ENCODE measurements around the gene RAB36. TPM values are rescaled to one million over a fixed set of nuclear protein-coding genes. Genes with fewer than 3 reads are reported as not detected.

The RAB36 gene
- polyA plus RNA-seq, 12 donors, result 0.85 to 3.7 (median 1.4) TPM; not detected in 2

DNA sequence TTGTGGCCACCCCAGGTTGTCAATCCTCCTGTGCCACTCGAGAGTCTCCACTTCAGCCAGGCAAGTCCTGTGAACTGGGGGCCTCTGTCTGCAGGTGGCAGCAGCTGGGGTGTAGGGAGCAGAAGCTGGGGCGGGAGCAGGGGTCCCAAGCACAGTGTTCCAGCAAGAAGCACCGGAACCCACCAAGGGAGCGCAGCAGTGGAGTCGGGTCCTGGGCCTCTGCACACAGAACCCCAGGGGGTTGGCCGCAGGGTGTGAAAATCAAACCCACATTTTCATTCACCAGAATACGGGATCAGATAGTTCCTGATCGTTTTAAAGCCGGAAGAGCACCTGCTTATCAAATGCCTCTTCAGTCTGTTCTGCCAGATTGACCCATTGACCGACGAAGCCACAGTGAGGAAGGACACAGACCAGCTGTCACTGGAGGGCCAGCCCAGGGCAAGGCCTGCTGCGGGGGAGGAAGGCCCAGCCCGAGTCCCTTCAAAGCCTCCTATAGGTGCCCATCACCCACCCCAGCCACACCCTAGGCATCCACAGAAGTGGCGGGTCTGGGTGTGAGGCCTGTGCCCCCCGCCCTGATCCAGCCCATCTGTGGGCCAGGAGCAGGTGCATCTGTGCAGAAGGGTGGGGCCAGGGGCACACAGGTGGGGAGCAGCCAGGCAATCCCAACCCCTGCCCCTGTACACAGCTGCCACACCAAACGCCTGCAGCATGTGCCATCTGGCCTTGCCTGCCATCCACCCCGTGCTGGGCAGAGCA lies 37.6 kb upstream of the RAB36 start:
- DNase-seq, result no peak

DNA sequence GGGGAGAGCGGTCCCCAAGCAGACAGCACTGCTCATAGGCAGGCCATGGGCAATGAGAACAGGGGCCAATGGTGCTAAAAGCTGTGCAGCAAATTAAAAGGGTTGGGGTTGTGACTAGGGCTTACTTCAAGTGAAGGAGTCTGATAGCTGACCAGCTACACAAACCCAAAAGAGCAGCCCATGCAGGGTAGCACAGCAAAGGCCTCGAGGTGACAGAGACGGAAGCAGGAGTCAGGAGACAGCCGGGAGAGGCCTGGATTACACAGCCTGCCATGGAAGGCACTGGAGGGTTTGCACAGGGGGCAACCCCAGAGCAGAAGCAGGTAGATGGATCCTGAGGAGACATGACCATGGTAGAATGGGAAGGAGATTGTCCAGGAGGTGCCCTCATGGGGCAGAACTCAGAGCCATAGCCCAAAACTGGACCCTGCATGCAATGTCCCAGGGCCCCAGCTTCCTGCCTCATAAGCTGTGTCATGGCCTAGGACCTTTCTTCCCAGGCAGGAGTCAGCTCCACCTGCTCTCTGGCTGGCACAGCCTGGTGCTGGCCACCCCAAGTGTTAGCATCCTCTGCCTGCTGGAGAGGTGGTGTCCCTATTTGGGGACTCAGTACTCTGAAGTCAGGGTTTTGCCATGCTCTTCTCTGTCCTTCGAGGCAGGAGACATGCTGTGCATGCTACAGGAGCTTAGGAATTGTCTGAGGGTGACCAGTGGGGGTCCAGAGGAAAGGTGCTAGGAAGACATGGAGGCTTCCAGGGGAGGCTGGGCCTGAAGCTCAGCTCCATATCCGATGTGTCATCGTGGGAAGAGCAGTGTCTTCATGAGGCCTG lies 36.8 kb upstream of the RAB36 start:
- no peak for DNase-seq

DNA sequence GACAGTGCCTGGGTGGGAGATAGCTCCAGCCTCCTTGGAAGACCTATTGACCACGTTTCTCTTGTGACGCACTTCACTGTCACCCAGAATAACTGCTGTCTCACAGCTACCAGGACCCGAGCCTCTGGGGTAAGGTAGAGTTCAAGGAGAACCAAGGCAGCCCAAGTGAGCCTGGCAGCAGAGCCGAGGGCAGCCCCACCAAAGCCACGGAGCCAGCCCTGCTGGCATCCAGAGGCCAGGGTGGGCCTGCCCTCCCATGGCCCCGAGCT lies 36.3 kb upstream of the RAB36 start:
- no peak for DNase-seq

- DNase-seq, result no peak
Observed at GRCh38 chr22:23109441-23109978, 35.8 kb upstream of the RAB36 start.

GRCh38 chr22:23110190-23110921 lies 34.9 kb upstream of the RAB36 start:
- peak; percentile 40 for DNase-seq

DNA sequence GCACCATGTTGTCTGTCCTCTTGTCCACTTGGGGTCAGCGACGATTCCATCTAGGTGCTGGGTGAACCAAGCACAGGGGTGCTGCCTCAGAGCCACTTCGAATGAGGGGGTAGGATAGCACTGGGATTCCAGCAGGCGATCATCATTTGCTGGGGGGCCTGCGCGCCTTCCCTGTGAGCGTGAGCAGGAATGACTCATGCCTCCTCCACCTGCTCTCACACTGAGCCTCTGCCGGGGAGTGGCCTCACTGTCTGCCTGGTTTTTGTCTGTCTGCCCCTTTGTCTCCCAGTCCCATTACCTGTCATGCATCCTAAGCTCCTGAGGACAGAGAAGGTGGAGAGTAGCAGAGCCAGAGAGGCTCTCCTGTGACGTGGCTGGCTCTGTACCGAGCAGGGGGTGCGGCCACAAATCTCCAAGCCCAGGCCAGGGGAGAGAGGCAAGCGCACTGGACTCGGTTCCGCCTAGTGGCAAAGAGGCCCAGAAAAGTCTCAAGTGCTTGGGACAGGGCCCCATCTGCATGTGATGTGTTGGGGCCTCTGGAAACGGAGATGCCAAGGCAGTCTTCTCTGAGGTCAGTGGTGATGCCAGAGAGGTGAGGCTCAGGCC lies 34.3 kb upstream of the RAB36 start:
- no peak for DNase-seq

DNA sequence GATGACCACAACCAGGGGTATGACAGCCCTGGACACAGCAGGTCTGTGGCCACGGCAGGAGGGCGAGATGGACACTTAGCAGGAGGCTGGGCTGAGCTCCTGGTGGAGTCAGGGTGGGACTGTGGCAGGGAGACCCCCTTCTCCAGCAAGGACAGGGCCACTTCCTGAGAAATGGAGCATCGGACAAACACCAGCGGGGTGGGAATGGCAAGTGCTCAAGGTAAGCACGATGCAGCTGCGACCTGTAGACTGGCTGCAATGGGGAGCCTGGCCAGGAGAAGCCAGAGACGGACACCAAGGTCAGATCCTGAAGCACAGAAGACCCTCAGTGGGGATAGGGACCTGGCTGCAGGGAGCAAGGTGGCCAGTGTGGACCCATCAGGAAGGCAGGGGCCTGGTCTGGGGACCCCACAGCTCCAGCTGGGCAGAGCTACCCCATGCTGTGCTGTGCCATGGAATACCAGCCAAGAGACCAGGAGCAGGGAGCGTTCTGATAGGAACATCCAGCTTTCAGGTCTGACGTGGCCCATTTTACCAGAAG lies 32.7 kb upstream of the RAB36 start:
- no peak for DNase-seq

GRCh38 chr22:23113067-23113846 lies 32.0 kb upstream of the RAB36 start:
- DNase-seq, result peak; percentile 29

DNA sequence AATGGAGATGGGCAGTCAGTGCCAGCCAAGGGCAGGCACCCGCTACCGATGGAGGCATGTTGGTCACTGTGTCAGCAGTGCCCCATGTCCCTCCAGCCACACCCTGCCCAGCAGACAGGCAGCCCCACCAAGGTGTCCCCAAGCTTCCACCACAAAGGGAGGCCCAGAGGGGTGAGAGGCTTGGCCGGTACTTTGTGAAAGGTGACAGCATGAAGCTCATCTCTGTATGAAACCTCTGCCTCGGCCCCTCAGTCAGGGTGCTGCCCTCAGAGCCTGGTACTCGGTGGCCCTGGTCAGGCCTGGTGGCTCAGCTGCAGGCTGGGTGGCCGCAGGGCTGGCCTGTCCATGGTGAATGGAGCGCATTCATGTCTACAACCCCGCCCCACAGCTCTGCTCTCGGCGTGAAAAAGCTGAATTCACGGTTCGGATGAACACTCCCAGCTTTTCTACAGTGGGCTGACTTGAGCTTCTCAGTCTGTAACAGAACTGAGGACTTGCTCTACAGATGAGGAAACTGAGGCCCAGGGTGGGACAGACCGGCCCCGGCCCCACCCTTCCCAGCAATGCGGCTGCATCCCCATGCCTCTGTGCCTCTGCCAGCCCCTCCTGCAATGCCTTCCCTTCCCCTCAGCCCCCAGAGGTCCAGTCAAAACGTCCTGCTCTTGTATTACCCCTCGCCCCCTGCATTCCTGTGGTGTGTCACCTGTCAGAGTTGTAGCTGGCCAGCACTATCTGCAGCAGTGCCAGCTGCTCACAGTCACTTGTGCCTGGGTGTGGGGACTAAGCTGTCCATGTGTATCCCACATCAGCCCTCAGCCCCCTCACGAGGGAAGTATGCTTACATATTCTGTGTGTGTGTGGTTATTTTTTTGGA lies 31.2 kb upstream of the RAB36 start:
- no peak for DNase-seq

GRCh38 chr22:23114721-23115020 lies 30.6 kb upstream of the RAB36 start:
- DNase-seq, result no peak

DNA sequence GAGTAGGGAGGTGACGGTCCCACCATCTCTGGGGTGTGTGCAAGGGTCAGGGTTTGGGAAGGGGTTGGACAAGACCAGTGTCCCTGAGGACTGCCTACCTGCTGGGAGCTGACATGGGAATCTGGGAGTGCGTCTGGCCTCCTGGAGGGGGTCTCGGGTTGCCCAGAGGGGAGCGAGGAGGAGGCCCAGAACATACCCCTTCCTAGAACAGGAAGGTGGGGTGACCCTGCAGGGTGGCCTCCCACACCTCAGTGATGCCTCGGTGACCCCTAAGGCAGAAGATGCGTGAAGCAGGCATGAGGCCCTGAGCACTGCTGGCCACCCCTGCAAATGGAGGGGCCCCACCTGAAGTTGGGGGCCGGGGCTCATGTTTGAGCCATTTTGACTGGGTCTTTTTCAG lies 29.9 kb upstream of the RAB36 start:
- DNase-seq, result no peak

DNA sequence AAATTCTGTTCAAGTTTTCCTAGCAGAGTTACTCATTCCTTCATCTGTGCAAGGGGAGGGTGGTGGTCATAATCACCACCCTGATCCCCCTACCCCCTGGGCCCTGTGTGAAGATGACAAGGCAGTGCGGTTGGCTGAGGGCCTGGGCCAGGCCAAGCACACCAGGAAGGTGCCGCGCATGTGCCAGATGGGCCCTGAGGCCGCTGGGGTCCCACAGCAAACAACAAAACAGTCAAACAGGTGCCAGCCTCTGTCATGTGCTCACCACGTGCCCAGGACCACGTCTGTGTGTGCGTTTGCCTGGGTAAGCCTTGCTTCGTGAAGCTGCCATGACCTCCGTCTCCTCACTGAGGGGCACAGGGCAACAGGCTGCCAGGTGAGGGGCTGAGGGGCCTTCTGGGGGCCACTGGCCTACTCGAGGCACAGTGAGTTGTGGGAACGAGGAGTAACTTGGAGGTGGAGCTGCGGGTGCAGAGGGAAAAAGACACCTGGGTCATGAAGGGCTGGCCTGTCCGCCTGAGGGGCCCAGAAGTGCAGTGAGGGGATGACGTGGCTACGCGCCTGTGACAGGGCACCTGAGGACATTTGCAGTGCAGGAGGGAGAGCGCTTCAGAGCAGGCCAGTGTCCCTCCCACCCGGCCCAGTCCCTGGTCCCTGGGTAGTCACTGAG lies 29.3 kb upstream of the RAB36 start:
- no peak for DNase-seq

DNA sequence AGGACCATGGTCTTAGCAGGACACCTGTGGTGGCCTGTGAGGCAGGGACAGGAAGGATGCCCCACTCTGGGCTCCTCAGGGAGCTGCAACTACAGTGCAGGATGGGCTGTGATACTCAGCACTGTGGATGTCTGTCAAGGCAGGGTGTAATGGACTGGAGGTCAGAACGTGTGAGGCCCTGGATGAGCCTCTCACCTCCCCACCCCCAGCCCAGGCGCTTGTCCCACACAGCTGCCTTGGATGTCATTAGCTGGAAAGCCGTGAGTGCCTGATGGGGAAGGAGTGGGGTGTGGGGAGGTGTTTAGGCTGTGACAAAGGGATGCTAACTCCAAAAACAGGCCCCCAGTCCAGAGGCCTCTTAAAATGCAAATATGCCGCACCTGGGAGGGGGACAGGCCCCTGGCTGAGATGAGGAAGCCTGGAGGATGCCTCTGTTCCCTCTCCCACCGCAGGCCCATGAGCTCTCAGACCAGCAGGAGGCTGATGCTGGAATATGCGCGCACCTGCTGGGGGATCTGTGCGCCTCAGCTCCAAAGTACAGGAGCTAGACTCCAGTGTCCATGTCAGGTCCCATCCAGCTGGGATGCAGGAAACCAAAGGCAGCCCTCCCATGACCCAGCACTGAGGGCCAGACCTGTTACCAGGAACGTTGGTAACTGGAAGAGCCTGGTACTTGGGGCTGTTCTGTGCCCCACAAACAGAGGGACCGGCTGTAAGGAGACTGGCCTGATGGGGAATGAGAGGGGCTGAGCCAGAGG lies 28.6 kb upstream of the RAB36 start:
- no peak for DNase-seq

DNA sequence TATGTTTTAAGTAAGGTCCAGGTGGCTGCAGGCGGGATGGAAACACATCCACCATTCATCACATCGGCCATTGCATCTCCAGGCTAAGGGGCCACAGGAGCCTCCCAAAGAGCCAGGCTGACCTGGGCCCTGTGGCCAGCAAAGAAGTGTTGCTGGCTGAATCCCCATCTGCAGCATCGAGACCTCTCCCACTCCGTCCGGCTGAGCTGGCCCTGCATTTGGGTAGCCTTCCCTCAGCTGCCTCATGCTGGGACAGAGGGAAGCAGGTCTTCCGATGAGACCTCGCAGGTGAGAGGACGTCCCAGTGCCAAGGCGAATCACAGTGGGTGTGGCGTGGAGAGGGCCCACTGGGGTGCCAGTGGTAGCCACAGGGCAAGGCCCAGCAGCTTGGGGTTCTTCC lies 28.0 kb upstream of the RAB36 start:
- no peak for DNase-seq

DNA sequence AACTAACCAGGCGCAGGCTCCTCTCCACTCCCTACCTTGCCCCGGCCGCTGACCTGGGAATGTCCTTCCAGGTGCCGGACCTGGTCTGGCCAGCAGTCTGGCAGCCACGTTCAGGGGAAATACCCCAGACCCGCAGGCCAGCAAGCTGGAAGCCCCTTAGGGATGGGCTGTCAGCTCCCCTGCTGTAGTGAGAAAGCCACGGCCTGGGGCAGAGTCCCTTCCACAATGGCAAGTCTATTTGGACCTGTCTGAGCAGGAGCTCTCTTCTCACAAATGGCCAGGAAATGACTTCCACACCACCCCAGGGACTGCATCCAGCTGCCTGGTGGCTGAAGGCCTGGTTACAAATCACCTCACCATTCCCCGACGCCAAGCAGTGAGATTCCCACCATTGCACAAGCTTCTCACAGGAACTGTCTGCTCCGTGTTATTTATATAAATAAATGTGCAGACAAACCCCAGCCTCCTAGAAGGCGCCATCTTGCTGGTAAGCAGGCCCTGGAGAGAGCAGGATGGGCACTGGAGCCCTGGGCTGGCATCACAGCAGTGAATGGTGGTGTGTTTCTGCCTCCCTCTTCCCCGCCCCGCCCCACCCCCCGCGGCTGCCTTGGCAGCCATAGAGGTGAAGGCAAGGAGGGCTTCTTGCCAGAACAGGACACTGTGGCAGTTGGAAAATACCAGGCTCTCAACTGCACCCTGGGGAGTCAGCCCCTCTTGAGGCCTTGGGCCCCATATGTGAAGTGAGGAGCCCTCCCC lies 27.2 kb upstream of the RAB36 start:
- DNase-seq, result no peak

GRCh38 chr22:23118647-23119493 lies 26.4 kb upstream of the RAB36 start:
- no peak for DNase-seq
